Calu3 (cell line): ENCODE results near the gene B4GALT1. TPM values are rescaled to one million over a fixed set of nuclear protein-coding genes. Genes with fewer than 3 reads are reported as not detected.

ENCODE experiments used
- BruUV-seq: library from RNA; stranded (reverse); fragments of 400-500 nt; replicated peaks from 2 replicates; lab custom pipeline; 2021; lab: Mats Ljungman, UMichigan
- CTCF ChIA-PET: fragments of 300-600 bp; sonication (Branson Sonifier 250); formaldehyde crosslinking; loops from one replicate; lab custom pipeline; 2022; ENCODE audit warnings: antibody characterized with exemption; lab: Charles Lee
- DNase-seq: peaks from one replicate; pipeline ENCODE4 v3.0.0; 2022
- H3K27ac Mint-ChIP-seq: one replicate; pipeline ENCODE4 v1.8.0; 2022; ENCODE audit warnings: mixed read lengths; ENCODE audit not compliant: unreplicated experiment
- H3K27me3 Mint-ChIP-seq: one replicate; pipeline ENCODE4 v1.8.0; 2022; ENCODE audit warnings: mixed read lengths; ENCODE audit not compliant: unreplicated experiment
- H3K36me3 Mint-ChIP-seq: one replicate; pipeline ENCODE4 v1.8.0; 2022; ENCODE audit warnings: mild to moderate bottlenecking, moderate library complexity, mixed read lengths; ENCODE audit not compliant: insufficient read depth, unreplicated experiment
- H3K4me1 Mint-ChIP-seq: one replicate; pipeline ENCODE4 v1.8.0; 2022; ENCODE audit warnings: mild to moderate bottlenecking, low read depth, mixed read lengths; ENCODE audit not compliant: unreplicated experiment
- H3K4me3 Mint-ChIP-seq: one replicate; pipeline ENCODE4 v1.8.0; 2022; ENCODE audit warnings: mild to moderate bottlenecking, low read depth, moderate library complexity, mixed read lengths; ENCODE audit not compliant: unreplicated experiment
- H3K9me3 Mint-ChIP-seq: one replicate; pipeline ENCODE4 v1.8.0; 2022; ENCODE audit warnings: low read depth, mixed read lengths; ENCODE audit not compliant: unreplicated experiment
- CTCF ChIP-seq: fragments of 200-600 bp; IDR thresholded peaks from one replicate; pipeline ENCODE4 v1.8.0; 2022; ENCODE audit warnings: antibody characterized with exemption; ENCODE audit not compliant: unreplicated experiment
- intact Hi-C: fragments of 100-400 bp; cut with micrococcal nuclease; formaldehyde crosslinking; loops from one replicate; pipeline ENCODE4 v1.10.0; 2022; ENCODE audit not compliant: unreplicated experiment
- total RNA-seq: library from RNA; stranded (reverse); gene quantifications from 2 replicates; pipeline ENCODE4 v1.2.3, GENCODE V29; 2022

Gene B4GALT1
- total RNA-seq, 1 experiment from 2014 or later = 71.1 TPM

GRCh38 chr9:33144551-33144950 is 22.6 kb downstream of the B4GALT1 start:
- intact Hi-C loops = no loop called here
- CTCF ChIA-PET = no interaction called here
- DNase-seq = no peak
- Mint-ChIP-seq H3K4me3 (no peak overlapping the region), H3K36me3 (no peaks in the 10 kb centered on the region), H3K9me3 (no peaks in the 10 kb centered on the region), H3K27ac (no peak overlapping the region), H3K4me1 (peaks cover 14% of the 10 kb centered on the region), H3K27me3 (no peaks in the 10 kb centered on the region)
- TF ChIP-seq CTCF = no peak
- BruUV-seq = no TSS peak

- Mint-ChIP-seq H3K4me1 (peaks cover 27% of the 10 kb centered on the region), H3K27me3 (no peaks in the 10 kb centered on the region), H3K9me3 (no peaks in the 10 kb centered on the region), H3K4me3 (no peak overlapping the region), H3K36me3 (no peaks in the 10 kb centered on the region), H3K27ac (no peak overlapping the region)
- intact Hi-C loops = no loop called here
- no peak for TF ChIP-seq CTCF
- CTCF ChIA-PET = interaction anchor here (1.6 kb wide), 1 partner anchor 13 kb away, joined by 4 read pairs; no protein-coding TSS in a partner anchor
- BruUV-seq = no TSS peak
- no peak for DNase-seq
These were observed 23.9 kb downstream of the B4GALT1 start for GRCh38 chr9:33143241-33143661.

GRCh38 chr9:33142535-33142934 is 24.6 kb downstream of the B4GALT1 start:
- CTCF ChIA-PET = interaction anchor here (1.6 kb wide), 1 partner anchor 13 kb away, joined by 4 read pairs; no protein-coding TSS in a partner anchor
- no TSS peak for BruUV-seq
- H3K9me3 Mint-ChIP-seq = no peaks in the 10 kb centered on the region

GRCh38 chr9:33140401-33141360 is 26.5 kb downstream of the B4GALT1 start:
- no peak overlapping the region for H3K4me3 Mint-ChIP-seq
- H3K27ac Mint-ChIP-seq = no peak overlapping the region
- CTCF ChIA-PET = no interaction called here
- BruUV-seq = no TSS peak
- H3K9me3 Mint-ChIP-seq = no peaks in the 10 kb centered on the region
- intact Hi-C loops = no loop called here
- H3K4me1 Mint-ChIP-seq = peaks cover 28% of the 10 kb centered on the region
- DNase-seq = no peak
- H3K27me3 Mint-ChIP-seq = no peaks in the 10 kb centered on the region
- TF ChIP-seq CTCF = no peak
- H3K36me3 Mint-ChIP-seq = no peaks in the 10 kb centered on the region

More at GRCh38 chr9:33142535-33142934, 24.6 kb downstream of the B4GALT1 start:
- TF ChIP-seq CTCF = no peak
- H3K27me3 Mint-ChIP-seq = no peaks in the 10 kb centered on the region
- no peaks in the 10 kb centered on the region for H3K36me3 Mint-ChIP-seq
- H3K27ac Mint-ChIP-seq = no peak overlapping the region
- H3K4me1 Mint-ChIP-seq = peaks cover 28% of the 10 kb centered on the region
- DNase-seq = no peak
- intact Hi-C loops = no loop called here
- H3K4me3 Mint-ChIP-seq = no peak overlapping the region
